Esophagus muscularis mucosa (tissue), 4 donors: Measurements from ENCODE around the gene CHD3. TPM values are rescaled to one million over a fixed set of nuclear protein-coding genes. Genes with fewer than 3 reads are reported as not detected.

Source experiments
- DNase-seq: peaks from one replicate; pipeline ENCODE4 v3.0.0-alpha.2; 2017; ENCODE audit errors: extremely low spot score
- H3K27ac ChIP-seq, 4 donors: fragments of 200-600 bp; sonication (generic); replicated peaks in 1 of 4; 1 replicate in 3 of 4; 2 replicates in 1 of 4; pipeline ENCODE4 v1.5.1; 2016 to 2019; ENCODE audit warnings: mild to moderate bottlenecking in 1 of 4
- H3K27me3 ChIP-seq, 4 donors: fragments of 200-600 bp; sonication (generic); one replicate each; pipeline versions ENCODE4 v1.5.1 to v1.6.0; 2016 to 2019
- H3K36me3 ChIP-seq, 4 donors: fragments of 200-600 bp; sonication (generic); one replicate each; pipeline ENCODE4 v1.5.1; 2016 to 2019
- H3K4me1 ChIP-seq, 4 donors: fragments of 200-600 bp; sonication (generic); one replicate each; pipeline ENCODE4 v1.5.1; 2016 to 2019
- H3K4me3 ChIP-seq, 4 donors: fragments of 200-600 bp; sonication (generic); 1 replicate in 2 of 4; 2 replicates in 2 of 4; pipeline ENCODE4 v1.5.1; 2016 to 2019; ENCODE audit warnings: mild to moderate bottlenecking in 4 of 4, moderate library complexity in 1 of 4
- H3K9me3 ChIP-seq, 4 donors: fragments of 200-600 bp; sonication (generic); 1 replicate in 3 of 4; 2 replicates in 1 of 4; pipeline ENCODE4 v1.5.1; 2016 to 2019
- EP300 ChIP-seq: sonication (generic); formaldehyde crosslinking; IDR thresholded peaks from one replicate; pipeline ENCODE4 v1.6.1; 2017; ENCODE audit warnings: antibody characterized with exemption
- POLR2A ChIP-seq: fragments of 450-650 bp; IDR thresholded peaks from one replicate; pipeline ENCODE4 v1.6.1; 2017; ENCODE audit warnings: antibody characterized with exemption, moderate library complexity, mild to moderate bottlenecking, low read depth
- POLR2AphosphoS5 ChIP-seq, 2 donors: sonication (generic); formaldehyde crosslinking; IDR thresholded peaks; one replicate each; pipeline ENCODE4 v1.6.1; 2017; ENCODE audit warnings: antibody characterized with exemption in 2 of 2
- WGBS: methylation state at CpG from one replicate; pipeline ENCODE4 v1.1.5; 2018; 5-methylcytosine and 5-hydroxymethylcytosine counted together
- intact Hi-C: fragments of 100-400 bp; cut with DNase I; formaldehyde crosslinking; loops from one replicate; pipeline ENCODE4 v1.15.1; 2023
- total RNA-seq, 4 donors: library from RNA; depleted of rRNA; stranded (reverse); fragments of >200 nt; gene quantifications; one replicate each; pipeline versions ENCODE4 v1.1.0 to v1.2.1, GENCODE V29; 2016
- TF ChIP-seq, protein P1 (sequence below), 3 experiments: fragments of 200-600 bp in 2 of 3; fragments of 450-650 bp in 1 of 3; sonication (generic) in 2 of 3; IDR thresholded peaks; one replicate each; pipeline ENCODE4 v1.5.1; 2017 to 2019; ENCODE audit warnings: antibody characterized with exemption in 3 of 3, mild to moderate bottlenecking in 2 of 3, moderate library complexity in 1 of 3

CHD3 gene
- total RNA-seq, 4 donors from 2014 or later = 82.7 to 139 (median 111) TPM

DNA sequence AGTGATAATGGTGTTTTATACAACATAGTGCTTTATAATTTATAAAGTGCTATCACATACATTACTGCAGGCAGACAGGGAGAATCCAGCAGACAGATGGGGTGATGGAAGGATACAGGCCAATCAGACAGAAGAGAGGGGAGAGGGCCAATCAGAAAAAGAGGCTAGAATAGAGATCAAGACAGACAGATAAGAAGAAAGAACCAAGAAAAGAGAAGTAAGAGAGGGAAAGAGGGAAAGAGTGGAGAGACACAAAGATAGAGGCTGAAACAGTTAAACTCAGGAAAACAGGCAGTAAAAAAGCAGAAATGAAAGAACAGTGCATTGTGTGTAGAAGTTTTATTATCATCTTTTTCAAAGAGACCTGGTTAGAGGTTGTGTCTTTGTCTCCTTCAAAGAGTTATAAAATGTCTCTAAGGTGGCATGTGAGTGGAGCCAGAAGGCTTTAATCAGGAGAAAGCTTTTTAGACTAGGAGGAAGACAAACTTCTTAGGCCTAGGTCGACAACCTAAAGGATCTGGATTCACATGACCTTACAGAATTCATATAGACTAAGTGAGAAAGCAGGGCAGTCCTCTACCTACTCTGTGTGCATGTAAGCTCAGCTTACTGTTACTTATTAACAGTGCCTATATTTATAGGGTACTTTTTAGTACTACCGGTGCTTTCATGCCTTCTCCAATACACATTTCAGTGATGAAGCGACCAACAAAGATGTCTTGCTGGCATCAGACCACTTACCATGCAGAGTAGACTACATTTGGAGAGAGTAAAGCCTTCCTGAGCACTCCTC, 8.3 kb upstream of the CHD3 start:
- intact Hi-C loops = loop anchor here (2.0 kb wide), 1 partner anchor 15 kb away; no protein-coding TSS in a partner anchor
- peaks cover 3 to 37% (median 30%) of the 10 kb centered on the region in 4 donors for H3K4me1 ChIP-seq
- 85% methylated on average over 3 of the region's 3 CpGs for WGBS
- TF ChIP-seq EP300 (no peak), POLR2A (no peak), POLR2AphosphoS5 (IDR thresholded peaks at IDR 0.05) (no peak)
- TF ChIP-seq, protein P1, sequence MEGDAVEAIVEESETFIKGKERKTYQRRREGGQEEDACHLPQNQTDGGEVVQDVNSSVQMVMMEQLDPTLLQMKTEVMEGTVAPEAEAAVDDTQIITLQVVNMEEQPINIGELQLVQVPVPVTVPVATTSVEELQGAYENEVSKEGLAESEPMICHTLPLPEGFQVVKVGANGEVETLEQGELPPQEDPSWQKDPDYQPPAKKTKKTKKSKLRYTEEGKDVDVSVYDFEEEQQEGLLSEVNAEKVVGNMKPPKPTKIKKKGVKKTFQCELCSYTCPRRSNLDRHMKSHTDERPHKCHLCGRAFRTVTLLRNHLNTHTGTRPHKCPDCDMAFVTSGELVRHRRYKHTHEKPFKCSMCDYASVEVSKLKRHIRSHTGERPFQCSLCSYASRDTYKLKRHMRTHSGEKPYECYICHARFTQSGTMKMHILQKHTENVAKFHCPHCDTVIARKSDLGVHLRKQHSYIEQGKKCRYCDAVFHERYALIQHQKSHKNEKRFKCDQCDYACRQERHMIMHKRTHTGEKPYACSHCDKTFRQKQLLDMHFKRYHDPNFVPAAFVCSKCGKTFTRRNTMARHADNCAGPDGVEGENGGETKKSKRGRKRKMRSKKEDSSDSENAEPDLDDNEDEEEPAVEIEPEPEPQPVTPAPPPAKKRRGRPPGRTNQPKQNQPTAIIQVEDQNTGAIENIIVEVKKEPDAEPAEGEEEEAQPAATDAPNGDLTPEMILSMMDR (IDR thresholded peaks at IDR 0.05) = no peak
- H3K36me3 ChIP-seq = peaks cover 0 to 23% (median 9%) of the 10 kb centered on the region in 4 donors
- H3K27me3 ChIP-seq = no peaks in the 10 kb centered on the region
- H3K27ac ChIP-seq = no peak overlapping the region
- H3K4me3 ChIP-seq = no peak overlapping the region
- DNase-seq = no peak
- no peaks in the 10 kb centered on the region for H3K9me3 ChIP-seq

DNA sequence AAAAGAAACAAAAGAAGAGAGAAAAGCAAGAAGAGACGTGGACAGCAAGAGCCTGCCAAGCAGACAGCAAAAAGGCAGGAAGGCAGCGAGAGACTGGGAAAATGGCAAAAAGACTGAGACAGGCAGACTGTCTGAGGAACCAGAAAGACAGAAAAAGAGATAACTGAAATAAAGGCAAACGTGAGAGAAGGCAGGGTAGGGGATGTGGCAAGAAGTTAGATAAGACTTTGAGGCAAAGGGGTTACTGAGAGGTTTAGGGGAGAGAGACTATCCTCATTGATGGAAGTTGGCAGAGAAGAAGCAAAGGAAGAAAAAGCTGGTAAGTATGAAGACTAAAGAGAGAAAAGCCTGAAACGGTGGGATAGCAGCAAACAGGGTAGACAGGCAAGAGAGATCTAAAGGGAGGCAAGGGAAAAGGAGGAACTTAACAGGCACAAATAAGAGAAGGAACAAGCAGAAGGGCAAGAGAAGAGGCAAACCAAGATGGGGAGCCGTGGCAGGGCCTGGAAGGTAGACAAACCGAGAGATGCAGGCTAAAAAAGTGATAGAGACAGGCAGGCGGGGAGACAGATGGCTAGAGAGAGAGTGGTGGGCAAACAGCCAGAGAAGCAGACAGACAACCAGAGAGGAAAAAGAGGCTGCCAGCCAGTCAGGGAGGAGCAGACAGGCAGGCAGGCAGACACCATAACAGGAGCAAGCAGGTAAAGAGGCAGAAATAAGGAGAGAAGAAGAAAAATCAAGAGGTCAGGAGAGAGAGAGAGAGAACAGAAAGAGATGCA, 7.1 kb upstream of the CHD3 start:
- H3K4me3 ChIP-seq = no peak overlapping the region
- H3K27me3 ChIP-seq = no peaks in the 10 kb centered on the region
- no peak for DNase-seq
- peaks cover 0 to 18% (median 9%) of the 10 kb centered on the region in 4 donors for H3K36me3 ChIP-seq
- TF ChIP-seq EP300 = no peak
- TF ChIP-seq, protein P1 (IDR thresholded peaks at IDR 0.05) = no peak
- TF ChIP-seq POLR2A = no peak
- TF ChIP-seq POLR2AphosphoS5 (IDR thresholded peaks at IDR 0.05) = no peak
- H3K4me1 ChIP-seq = peaks cover 11 to 48% (median 41%) of the 10 kb centered on the region in 4 donors
- H3K27ac ChIP-seq = peak overlapping the region in 3 of 4 donors; percentile 1 to 95 (median 36)
- no peaks in the 10 kb centered on the region for H3K9me3 ChIP-seq
- WGBS = 38% methylated on average over 7 of the region's 7 CpGs
- intact Hi-C loops = loop anchor here (2.0 kb wide), 1 partner anchor 17 kb away; no protein-coding TSS in a partner anchor

DNA sequence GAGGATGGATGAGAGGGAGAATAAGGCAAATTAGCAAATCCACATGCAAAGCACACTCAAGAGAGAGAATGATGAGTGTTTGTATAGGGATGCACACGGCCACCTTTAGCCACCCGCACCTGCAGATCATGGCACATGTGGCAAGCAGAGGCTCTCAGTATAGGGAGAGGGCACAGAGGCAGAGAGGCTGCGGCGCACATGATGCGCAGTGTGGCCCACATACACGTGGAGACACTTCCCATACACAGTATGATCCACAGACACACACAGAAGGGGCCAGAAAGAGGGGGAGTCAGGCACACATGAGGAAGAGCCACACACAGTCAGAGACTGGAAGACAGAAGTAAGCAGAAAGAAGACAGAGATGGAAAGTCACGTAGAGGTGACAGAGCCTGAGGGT, 6.5 kb upstream of the CHD3 start:
- intact Hi-C loops = no loop called here
- no peaks in the 10 kb centered on the region for H3K9me3 ChIP-seq
- WGBS = 71% methylated on average over 7 of the region's 7 CpGs
- TF ChIP-seq, protein P1 (IDR thresholded peaks at IDR 0.05) = no peak
- TF ChIP-seq POLR2A (no peak), EP300 (no peak), POLR2AphosphoS5 (IDR thresholded peaks at IDR 0.05) (no peak)
- H3K27ac ChIP-seq = peak overlapping the region; percentile 1 to 95 (median 38)
- H3K27me3 ChIP-seq = no peaks in the 10 kb centered on the region
- DNase-seq = no peak
- peaks cover 0 to 18% (median 9%) of the 10 kb centered on the region in 4 donors for H3K36me3 ChIP-seq
- no peak overlapping the region for H3K4me3 ChIP-seq
- peaks cover 17 to 54% (median 47%) of the 10 kb centered on the region in 4 donors for H3K4me1 ChIP-seq

DNA sequence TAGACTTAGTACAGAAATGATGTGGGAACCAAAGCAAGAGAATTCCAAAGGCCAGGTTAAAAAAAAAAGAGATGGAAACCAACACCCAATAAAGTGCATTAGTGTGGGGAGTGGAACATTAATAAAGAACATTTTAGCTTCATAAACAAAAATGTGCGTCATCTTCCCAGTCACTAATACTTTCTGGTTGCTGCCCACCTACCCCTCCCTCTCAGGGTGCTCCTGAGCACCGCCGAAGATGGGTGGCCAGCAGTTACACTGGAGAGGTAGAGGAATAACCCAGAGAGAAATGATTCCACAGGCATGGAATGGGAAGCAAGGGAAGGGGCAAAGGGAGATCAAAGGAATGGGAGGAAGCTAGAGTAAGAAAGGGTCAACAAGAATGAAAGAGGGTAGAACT, 6.0 kb upstream of the CHD3 start:
- DNase-seq = no peak
- no peak for TF ChIP-seq EP300
- no peak for TF ChIP-seq POLR2A
- TF ChIP-seq, protein P1 (IDR thresholded peaks at IDR 0.05) = no peak
- TF ChIP-seq POLR2AphosphoS5 (IDR thresholded peaks at IDR 0.05) = peak in 1 of 2 donors; percentile 20
- H3K27me3 ChIP-seq = no peaks in the 10 kb centered on the region
- intact Hi-C loops = no loop called here
- 80% methylated on average over 3 of the region's 3 CpGs for WGBS
- peaks cover 0 to 18% (median 9%) of the 10 kb centered on the region in 4 donors for H3K36me3 ChIP-seq
- no peak overlapping the region for H3K4me3 ChIP-seq
- peaks cover 21 to 60% (median 53%) of the 10 kb centered on the region in 4 donors for H3K4me1 ChIP-seq
- peak overlapping the region; percentile 36 to 95 (median 66) for H3K27ac ChIP-seq
- no peaks in the 10 kb centered on the region for H3K9me3 ChIP-seq
